Ascending aorta (tissue), 2 donors: ENCODE data around the gene TMEM145. TPM values are rescaled to one million over a fixed set of nuclear protein-coding genes. Genes with fewer than 3 reads are reported as not detected.

ENCODE experiments used
- DNase-seq, 2 donors: peaks; one replicate each; pipeline ENCODE4 v3.0.0-alpha.2; 2019; ENCODE audit warnings: low spot score in 2 of 2
- H3K27ac ChIP-seq, 2 donors: fragments of 200-600 bp; sonication (generic); one replicate each; pipeline ENCODE4 v1.5.1; 2016 to 2017; ENCODE audit warnings: mild to moderate bottlenecking in 1 of 2
- H3K27me3 ChIP-seq: fragments of 200-600 bp; sonication (generic); one replicate; pipeline ENCODE4 v1.5.1; 2017
- H3K36me3 ChIP-seq, 2 donors: fragments of 200-600 bp; sonication (generic); one replicate each; pipeline ENCODE4 v1.5.1; 2016
- H3K4me1 ChIP-seq, 2 donors: fragments of 200-600 bp; sonication (generic); one replicate each; pipeline ENCODE4 v1.5.1; 2016 to 2017; ENCODE audit warnings: mild to moderate bottlenecking in 1 of 2
- H3K4me3 ChIP-seq, 2 donors: fragments of 200-600 bp; sonication (generic); one replicate each; pipeline ENCODE4 v1.5.1; 2016 to 2017; ENCODE audit warnings: mild to moderate bottlenecking in 1 of 2
- H3K9me3 ChIP-seq, 2 donors: fragments of 200-600 bp; sonication (generic); one replicate each; pipeline ENCODE4 v1.5.1; 2016
- CTCF ChIP-seq, 3 experiments: fragments of 200-600 bp in 2 of 3; fragments of 450-650 bp in 1 of 3; sonication (generic) in 2 of 3; IDR thresholded peaks; one replicate each; pipeline ENCODE4 v1.5.1; 2016 to 2019; ENCODE audit warnings: antibody characterized with exemption in 3 of 3, mild to moderate bottlenecking in 1 of 3, moderate library complexity in 1 of 3
- intact Hi-C: fragments of 100-400 bp; cut with DNase I; formaldehyde crosslinking; loops from one replicate; pipeline ENCODE4 v1.15.1; 2023
- total RNA-seq: library from RNA; depleted of rRNA; stranded (reverse); fragments of >200 nt; gene quantifications from one replicate; pipeline ENCODE4 v1.1.0, GENCODE V29; 2016

Gene TMEM145
- total RNA-seq, 1 donor from 2014 or later: not detected

- intact Hi-C loops: no loop called here
- Histone ChIP-seq H3K27me3 (no peaks in the 10 kb centered on the region), H3K36me3 (peaks cover 4 to 17% of the 10 kb centered on the region in 2 donors), H3K27ac (no peak overlapping the region), H3K4me1 (no peaks in the 10 kb centered on the region), H3K9me3 (no peaks in the 10 kb centered on the region), H3K4me3 (no peak overlapping the region)
- no peak for DNase-seq
- TF ChIP-seq CTCF (IDR thresholded peaks at IDR 0.05): no peak
These were observed 57.0 kb downstream of the TMEM145 start for GRCh38 chr19:42370068-42370520.

GRCh38 chr19:42370626-42371175 lies 57.6 kb downstream of the TMEM145 start:
- intact Hi-C loops: no loop called here
- no peak overlapping the region for H3K27ac ChIP-seq
- no peaks in the 10 kb centered on the region for H3K27me3 ChIP-seq
- no peaks in the 10 kb centered on the region for H3K4me1 ChIP-seq
- no peak for TF ChIP-seq CTCF (IDR thresholded peaks at IDR 0.05)
- H3K9me3 ChIP-seq: no peaks in the 10 kb centered on the region
- peaks cover 9 to 22% of the 10 kb centered on the region in 2 donors for H3K36me3 ChIP-seq
- DNase-seq: no peak
- no peak overlapping the region for H3K4me3 ChIP-seq

Other genes starting within 250 kb of the TMEM145 start
- gene GRIK5, start 243.1 kb upstream of the TMEM145 start, total RNA-seq: 15.5 TPM
- gene ZNF574, start 237.1 kb upstream of the TMEM145 start, total RNA-seq: 14.9 TPM
- gene POU2F2, start 180.9 kb upstream of the TMEM145 start, total RNA-seq: not detected
- gene DEDD2, start 95.6 kb upstream of the TMEM145 start, total RNA-seq: 30.2 TPM
- 7.0 TPM for gene ZNF526, start 93.0 kb upstream of the TMEM145 start, total RNA-seq
- 27.0 TPM for gene GSK3A, start 70.7 kb upstream of the TMEM145 start, total RNA-seq
- 51.6 TPM for gene ERF, start 58.2 kb upstream of the TMEM145 start, total RNA-seq
- 247 TPM for gene CIC, start 44.1 kb upstream of the TMEM145 start, total RNA-seq
- gene PRR19, start 11.2 kb upstream of the TMEM145 start, total RNA-seq: not detected
- 88.9 TPM for gene PAFAH1B3, start 10.7 kb upstream of the TMEM145 start, total RNA-seq
- 61.8 TPM for gene MEGF8, start 12.3 kb downstream of the TMEM145 start, total RNA-seq
- gene CNFN, start 77.0 kb downstream of the TMEM145 start, total RNA-seq: not detected
- gene LIPE, start 114.1 kb downstream of the TMEM145 start, total RNA-seq: 102 TPM
- not detected for gene CXCL17, start 129.6 kb downstream of the TMEM145 start, total RNA-seq
- gene CEACAM1, start 215.2 kb downstream of the TMEM145 start, total RNA-seq: not detected